Neural cell (in vitro differentiated cells): ENCODE measurements around the gene MOV10L1. TPM values are rescaled to one million over a fixed set of nuclear protein-coding genes. Genes with fewer than 3 reads are reported as not detected.

Source experiments
- H2AFZ ChIP-seq: fragments of 200-600, 300-800 bp; sonication (generic), shearing (Covaris generic); 2 replicates; pipeline ENCODE4 v1.6.0; 2014; ENCODE audit warnings: low read depth, mild to moderate bottlenecking, antibody characterized with exemption, low read length, moderate library complexity
- H3F3A ChIP-seq: fragments of 200-600 bp; shearing (Covaris generic); 2 replicates; pipeline ENCODE4 v1.6.1; 2016; ENCODE audit warnings: mild to moderate bottlenecking, moderate library complexity, mixed read lengths, antibody characterized with exemption, low read length; ENCODE audit not compliant: insufficient read depth, poor library complexity, severe bottlenecking
- H3K27ac ChIP-seq: fragments of 200-600, 300-800 bp; sonication (generic), shearing (Covaris generic); 2 replicates; pipeline ENCODE4 v1.5.1; 2014; ENCODE audit warnings: mild to moderate bottlenecking, low read length, moderate library complexity
- H3K27me3 ChIP-seq: fragments of 300-800, 200-600 bp; sonication (generic), shearing (Covaris generic); 2 replicates; pipeline ENCODE4 v1.6.0; 2014; ENCODE audit warnings: mild to moderate bottlenecking, low read depth, low read length, moderate library complexity; ENCODE audit not compliant: insufficient read depth
- H3K36me3 ChIP-seq: fragments of 300-800, 200-600 bp; sonication (generic), shearing (Covaris generic); 2 replicates; pipeline ENCODE4 v1.5.1; 2014; ENCODE audit warnings: mild to moderate bottlenecking, antibody characterized with exemption, low read length, moderate library complexity; ENCODE audit not compliant: insufficient read depth
- H3K4me2 ChIP-seq: fragments of 300-800, 200-600 bp; sonication (generic), shearing (Covaris generic); 2 replicates; pipeline ENCODE4 v1.6.0; 2014; ENCODE audit warnings: mild to moderate bottlenecking, low read length
- H3K4me3 ChIP-seq: fragments of 300-800, 200-600 bp; sonication (generic), shearing (Covaris generic); 2 replicates; pipeline ENCODE4 v1.5.1; 2014; ENCODE audit warnings: mild to moderate bottlenecking, low read length, moderate library complexity
- H3K79me2 ChIP-seq: fragments of 200-600 bp; shearing (Covaris generic); replicated peaks from 2 replicates; pipeline ENCODE4 v1.6.0; 2014; ENCODE audit warnings: mild to moderate bottlenecking, low read length, moderate library complexity; ENCODE audit not compliant: insufficient read depth
- H3K9ac ChIP-seq: fragments of 300-800, 200-600 bp; sonication (generic), shearing (Covaris generic); 2 replicates; pipeline ENCODE4 v1.6.1; 2016; ENCODE audit warnings: mild to moderate bottlenecking, low read length, mixed read lengths
- H3K9me2 ChIP-seq: fragments of 200-600 bp; shearing (Covaris generic); 2 replicates; pipeline ENCODE4 v1.6.1; 2016; ENCODE audit warnings: mild to moderate bottlenecking, low read length, mixed read lengths; ENCODE audit not compliant: insufficient read depth
- H3K9me3 ChIP-seq: fragments of 200-600, 300-800 bp; sonication (generic), shearing (Covaris generic); 2 replicates; pipeline ENCODE4 v1.6.1; 2016; ENCODE audit warnings: mild to moderate bottlenecking, mixed run types, low read length, moderate library complexity, mixed read lengths
- H4K20me1 ChIP-seq: fragments of 200-600 bp; shearing (Covaris generic); 2 replicates; pipeline ENCODE4 v1.6.1; 2016; ENCODE audit warnings: mild to moderate bottlenecking, mixed run types; ENCODE audit not compliant: insufficient read depth
- EP300 ChIP-seq: fragments of 450-650 bp; conservative IDR thresholded peaks from 2 replicates; pipeline ENCODE4 v1.6.1; 2014; ENCODE audit warnings: antibody characterized with exemption, mild to moderate bottlenecking, moderate library complexity; ENCODE audit not compliant: poor library complexity, severe bottlenecking
- EZH2 ChIP-seq: fragments of 200-600, 300-800 bp; shearing (Covaris generic), sonication (generic); IDR thresholded peaks from 2 replicates; pipeline ENCODE4 v1.6.1; 2014; ENCODE audit warnings: antibody characterized with exemption, low read length, borderline replicate concordance, mild to moderate bottlenecking; ENCODE audit not compliant: insufficient read depth, poor library complexity, severe bottlenecking
- MXI1 ChIP-seq: fragments of 450-650 bp; conservative IDR thresholded peaks from 2 replicates; pipeline ENCODE4 v1.6.1; 2014; ENCODE audit warnings: antibody characterized with exemption, mild to moderate bottlenecking; ENCODE audit not compliant: poor library complexity, severe bottlenecking
- POLR2AphosphoS5 ChIP-seq: IDR thresholded peaks from 2 replicates; pipeline ENCODE4 v1.6.1; 2012
- RAD21 ChIP-seq: fragments of 450-650 bp; conservative IDR thresholded peaks from 2 replicates; pipeline ENCODE4 v1.6.1; 2014; ENCODE audit warnings: antibody characterized with exemption, mild to moderate bottlenecking, moderate library complexity
- SMC3 ChIP-seq: fragments of 450-650 bp; conservative IDR thresholded peaks from 2 replicates; pipeline ENCODE4 v1.6.1; 2014; ENCODE audit warnings: antibody characterized with exemption, mild to moderate bottlenecking, moderate library complexity; ENCODE audit not compliant: poor library complexity
- TAF1 ChIP-seq: IDR thresholded peaks from 2 replicates; pipeline ENCODE4 v1.6.1; 2012; ENCODE audit warnings: low read depth
- polyA plus RNA-seq: library from polyadenylated mRNA; depleted of rRNA; stranded (reverse); fragments of >200 nt; gene quantifications from 2 replicates; pipeline ENCODE4 v1.2.3, GENCODE V29; 2014
- TF ChIP-seq, protein P1 (sequence below): IDR thresholded peaks from 2 replicates; pipeline ENCODE4 v1.6.1; 2012; ENCODE audit warnings: borderline replicate concordance
- TF ChIP-seq, protein P2 (sequence below): fragments of 450-650 bp; IDR thresholded peaks from 2 replicates; pipeline ENCODE4 v1.5.1; 2014; ENCODE audit warnings: antibody characterized with exemption, mild to moderate bottlenecking, moderate library complexity; ENCODE audit not compliant: poor library complexity, severe bottlenecking

Gene MOV10L1
- polyA plus RNA-seq, 1 donor from 2014 or later = not detected

DNA sequence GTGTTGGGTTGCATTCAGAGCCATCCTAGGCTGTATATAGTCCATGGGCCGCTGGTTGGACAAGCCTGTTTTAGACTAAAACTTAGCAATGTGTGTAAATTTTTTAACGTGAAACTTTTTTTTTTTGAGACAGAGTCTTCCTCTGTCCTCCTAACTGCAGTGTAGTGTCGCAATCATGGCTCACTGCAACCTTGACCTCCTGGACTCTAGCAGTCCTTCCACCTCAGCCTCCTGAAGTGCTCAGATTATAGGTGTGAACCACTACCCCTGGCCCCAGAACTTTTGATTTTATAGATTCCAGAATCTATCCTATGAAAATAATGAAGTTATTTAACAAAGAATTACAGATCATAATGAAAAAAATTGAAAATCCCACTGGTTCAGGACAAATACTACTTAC is 50.8 kb downstream of the MOV10L1 start:
- Histone ChIP-seq H3F3A (no peaks in the 10 kb centered on the region), H3K79me2 (no peaks in the 10 kb centered on the region), H2AFZ (no peak overlapping the region), H3K4me2 (no peak overlapping the region), H4K20me1 (no peaks in the 10 kb centered on the region), H3K27ac (no peak overlapping the region), H3K9ac (no peak overlapping the region), H3K36me3 (no peaks in the 10 kb centered on the region), H3K27me3 (no peaks in the 10 kb centered on the region), H3K4me3 (no peak overlapping the region), H3K9me3 (no peaks in the 10 kb centered on the region), H3K9me2 (no peaks in the 10 kb centered on the region)
- no peak for TF ChIP-seq RAD21

DNA sequence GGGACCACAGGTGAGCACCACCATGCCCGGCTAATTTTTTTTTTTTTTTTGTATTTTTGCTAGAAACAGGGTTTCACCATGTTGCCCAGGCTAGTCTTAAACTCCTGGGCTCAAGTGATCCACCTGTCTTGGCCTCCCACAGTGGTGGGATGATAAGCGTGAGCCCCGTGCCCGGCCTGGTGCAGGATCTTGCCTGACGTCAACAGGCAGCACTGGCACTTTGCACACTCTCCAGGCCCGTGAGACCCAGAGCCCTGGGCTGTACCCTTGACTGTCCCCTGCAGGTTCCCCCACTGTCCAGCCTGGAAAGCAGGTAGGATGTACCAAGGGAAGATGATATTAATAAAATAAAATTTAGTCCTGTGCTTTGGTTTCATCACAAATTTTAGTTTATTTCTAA is 51.7 kb downstream of the MOV10L1 start:
- Histone ChIP-seq H3K9ac (no peak overlapping the region), H2AFZ (no peak overlapping the region), H3K27me3 (no peaks in the 10 kb centered on the region), H4K20me1 (no peaks in the 10 kb centered on the region), H3K27ac (no peak overlapping the region), H3F3A (no peaks in the 10 kb centered on the region), H3K4me3 (no peak overlapping the region), H3K36me3 (no peaks in the 10 kb centered on the region), H3K79me2 (no peaks in the 10 kb centered on the region), H3K4me2 (no peak overlapping the region), H3K9me3 (no peaks in the 10 kb centered on the region), H3K9me2 (no peaks in the 10 kb centered on the region)
- TF ChIP-seq TAF1 = no peak
- TF ChIP-seq MXI1 = no peak
- TF ChIP-seq SMC3 = no peak
- no peak for TF ChIP-seq POLR2AphosphoS5
- TF ChIP-seq, protein P1, sequence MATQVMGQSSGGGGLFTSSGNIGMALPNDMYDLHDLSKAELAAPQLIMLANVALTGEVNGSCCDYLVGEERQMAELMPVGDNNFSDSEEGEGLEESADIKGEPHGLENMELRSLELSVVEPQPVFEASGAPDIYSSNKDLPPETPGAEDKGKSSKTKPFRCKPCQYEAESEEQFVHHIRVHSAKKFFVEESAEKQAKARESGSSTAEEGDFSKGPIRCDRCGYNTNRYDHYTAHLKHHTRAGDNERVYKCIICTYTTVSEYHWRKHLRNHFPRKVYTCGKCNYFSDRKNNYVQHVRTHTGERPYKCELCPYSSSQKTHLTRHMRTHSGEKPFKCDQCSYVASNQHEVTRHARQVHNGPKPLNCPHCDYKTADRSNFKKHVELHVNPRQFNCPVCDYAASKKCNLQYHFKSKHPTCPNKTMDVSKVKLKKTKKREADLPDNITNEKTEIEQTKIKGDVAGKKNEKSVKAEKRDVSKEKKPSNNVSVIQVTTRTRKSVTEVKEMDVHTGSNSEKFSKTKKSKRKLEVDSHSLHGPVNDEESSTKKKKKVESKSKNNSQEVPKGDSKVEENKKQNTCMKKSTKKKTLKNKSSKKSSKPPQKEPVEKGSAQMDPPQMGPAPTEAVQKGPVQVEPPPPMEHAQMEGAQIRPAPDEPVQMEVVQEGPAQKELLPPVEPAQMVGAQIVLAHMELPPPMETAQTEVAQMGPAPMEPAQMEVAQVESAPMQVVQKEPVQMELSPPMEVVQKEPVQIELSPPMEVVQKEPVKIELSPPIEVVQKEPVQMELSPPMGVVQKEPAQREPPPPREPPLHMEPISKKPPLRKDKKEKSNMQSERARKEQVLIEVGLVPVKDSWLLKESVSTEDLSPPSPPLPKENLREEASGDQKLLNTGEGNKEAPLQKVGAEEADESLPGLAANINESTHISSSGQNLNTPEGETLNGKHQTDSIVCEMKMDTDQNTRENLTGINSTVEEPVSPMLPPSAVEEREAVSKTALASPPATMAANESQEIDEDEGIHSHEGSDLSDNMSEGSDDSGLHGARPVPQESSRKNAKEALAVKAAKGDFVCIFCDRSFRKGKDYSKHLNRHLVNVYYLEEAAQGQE = no peak
- no peak for TF ChIP-seq EP300
- no peak for TF ChIP-seq EZH2
- TF ChIP-seq, protein P2, sequence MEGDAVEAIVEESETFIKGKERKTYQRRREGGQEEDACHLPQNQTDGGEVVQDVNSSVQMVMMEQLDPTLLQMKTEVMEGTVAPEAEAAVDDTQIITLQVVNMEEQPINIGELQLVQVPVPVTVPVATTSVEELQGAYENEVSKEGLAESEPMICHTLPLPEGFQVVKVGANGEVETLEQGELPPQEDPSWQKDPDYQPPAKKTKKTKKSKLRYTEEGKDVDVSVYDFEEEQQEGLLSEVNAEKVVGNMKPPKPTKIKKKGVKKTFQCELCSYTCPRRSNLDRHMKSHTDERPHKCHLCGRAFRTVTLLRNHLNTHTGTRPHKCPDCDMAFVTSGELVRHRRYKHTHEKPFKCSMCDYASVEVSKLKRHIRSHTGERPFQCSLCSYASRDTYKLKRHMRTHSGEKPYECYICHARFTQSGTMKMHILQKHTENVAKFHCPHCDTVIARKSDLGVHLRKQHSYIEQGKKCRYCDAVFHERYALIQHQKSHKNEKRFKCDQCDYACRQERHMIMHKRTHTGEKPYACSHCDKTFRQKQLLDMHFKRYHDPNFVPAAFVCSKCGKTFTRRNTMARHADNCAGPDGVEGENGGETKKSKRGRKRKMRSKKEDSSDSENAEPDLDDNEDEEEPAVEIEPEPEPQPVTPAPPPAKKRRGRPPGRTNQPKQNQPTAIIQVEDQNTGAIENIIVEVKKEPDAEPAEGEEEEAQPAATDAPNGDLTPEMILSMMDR = no peak
- no peak for TF ChIP-seq RAD21

DNA sequence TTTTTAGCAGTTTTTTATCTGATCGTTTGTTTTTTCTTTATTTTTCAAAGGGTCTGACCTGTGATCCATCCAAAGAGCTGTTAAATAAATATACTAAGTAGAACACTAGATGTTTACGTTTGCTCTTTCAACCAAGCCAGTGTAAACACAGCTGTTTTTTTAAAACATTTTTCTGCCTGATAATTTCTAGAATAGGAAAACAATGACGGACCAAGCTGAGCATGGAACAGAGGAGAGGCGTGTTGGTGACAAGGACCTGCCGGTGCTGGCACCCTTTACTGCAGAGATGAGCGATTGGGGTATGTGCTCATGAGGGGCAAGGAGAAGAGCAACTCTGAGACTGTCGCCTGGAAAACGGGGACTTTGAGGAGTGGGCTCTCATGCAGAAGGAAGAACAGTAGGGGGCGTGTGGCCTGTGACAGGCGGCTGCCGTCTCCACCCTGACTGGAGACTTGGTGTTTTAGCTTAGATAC is 52.1 kb downstream of the MOV10L1 start:
- H3K9ac ChIP-seq = no peak overlapping the region
- no peaks in the 10 kb centered on the region for H3K79me2 ChIP-seq
- no peaks in the 10 kb centered on the region for H4K20me1 ChIP-seq
- no peaks in the 10 kb centered on the region for H3F3A ChIP-seq
- TF ChIP-seq, protein P2 = peak; percentile 52
- no peak for TF ChIP-seq TAF1
- TF ChIP-seq SMC3 = peak; percentile 34
- no peaks in the 10 kb centered on the region for H3K9me2 ChIP-seq
- no peaks in the 10 kb centered on the region for H3K9me3 ChIP-seq
- H3K27ac ChIP-seq = no peak overlapping the region
- no peaks in the 10 kb centered on the region for H3K27me3 ChIP-seq
- no peak overlapping the region for H2AFZ ChIP-seq
- H3K4me2 ChIP-seq = no peak overlapping the region
- H3K36me3 ChIP-seq = no peaks in the 10 kb centered on the region
- H3K4me3 ChIP-seq = no peak overlapping the region
